GM12872 (cell line): ENCODE data around the gene MYO1G.

Experiments
- CTCF ChIP-seq: IDR thresholded peaks from 3 replicates; pipeline ENCODE4 v1.5.1; 2011; ENCODE audit warnings: low read depth, mild to moderate bottlenecking, low read length, moderate library complexity; ENCODE audit not compliant: insufficient read depth

The MYO1G gene

GRCh38 chr7:44970523-44971051 is 8.2 kb downstream of the MYO1G start:
- no peak for TF ChIP-seq CTCF

- no peak for TF ChIP-seq CTCF
Observed at GRCh38 chr7:44969701-44970522, 8.9 kb downstream of the MYO1G start.

- no peak for TF ChIP-seq CTCF
Observed at GRCh38 chr7:44969049-44969700, 9.6 kb downstream of the MYO1G start.

- TF ChIP-seq CTCF, result no peak
Observed at GRCh38 chr7:44967571-44968446, 11.0 kb downstream of the MYO1G start.

- no peak for TF ChIP-seq CTCF
Observed at GRCh38 chr7:44966731-44967538, 11.9 kb downstream of the MYO1G start.

- no peak for TF ChIP-seq CTCF
Observed at GRCh38 chr7:44965937-44966730, 12.7 kb downstream of the MYO1G start.
